ENCODE data around the gene TUBG1.
A peak's percentile ranks its signal among the peaks of the same experiment; 100 is the strongest.
"Not testable (repeated sequence)": the region's sequence is repeated elsewhere in the genome, so short reads cannot be mapped to it uniquely, and the experiment has no call there.

Gene TUBG1

GRCh38 chr17:42613699-42614295 lies 4.3 kb downstream of the TUBG1 start:
- Histone ChIP-seq H3K27me3 (ENCODE audit: insufficient read depth, insufficient read length) (no peaks in the 10 kb centered on the region), H3K9me3 (ENCODE audit: insufficient read depth, low read length) (no peaks in the 10 kb centered on the region), H3K4me3 (ENCODE audit: insufficient read length, low read depth) (no peak overlapping the region), H3K9ac (ENCODE audit: insufficient read length, low read depth) (no peak overlapping the region), H3K4me1 (ENCODE audit: insufficient read depth, insufficient read length) (no peaks in the 10 kb centered on the region), H3K36me3 (ENCODE audit: insufficient read depth, insufficient read length, low read length) (peaks cover 52% of the 10 kb centered on the region)
- no peak for DNase-seq (ENCODE audit: low read depth, low spot score)
- TF ChIP-seq YY1 (IDR thresholded peaks at IDR 0.05; ENCODE audit: insufficient read depth, insufficient read length) (no peak), SUZ12 (IDR thresholded peaks at IDR 0.05; ENCODE audit: extremely low read depth, insufficient read depth, insufficient read length) (no peak), ZNF274 (IDR thresholded peaks at IDR 0.05; ENCODE audit: low read depth, low read length) (no peak)

DNA sequence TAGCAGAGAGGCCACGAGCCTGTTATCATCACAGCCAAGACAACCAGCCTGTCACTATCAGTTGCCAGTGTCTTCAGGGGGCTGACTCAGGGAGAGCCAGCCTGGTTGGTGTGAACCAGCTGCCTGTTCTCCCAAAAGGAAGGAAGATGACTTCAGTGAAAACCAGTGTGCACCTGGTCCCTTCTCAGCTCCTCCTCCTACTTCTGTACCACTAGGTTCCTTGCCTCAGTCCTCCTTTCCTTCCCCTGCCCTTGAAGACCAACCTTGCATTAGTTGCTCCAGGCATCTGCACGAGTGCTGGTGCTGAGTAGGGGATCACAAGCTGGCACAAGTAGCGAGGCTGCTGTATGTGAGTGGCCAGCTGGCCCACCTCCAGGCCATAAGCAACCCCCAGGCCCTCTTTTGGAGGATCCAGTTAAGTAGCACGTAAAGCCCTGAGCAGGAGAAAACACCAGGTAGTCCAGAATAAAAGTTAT lies 8.5 kb downstream of the TUBG1 start:
- H3K9ac ChIP-seq (ENCODE audit: insufficient read length, low read depth) = peak overlapping the region; percentile 14
- H3K27me3 ChIP-seq (ENCODE audit: insufficient read depth, insufficient read length) = no peaks in the 10 kb centered on the region
- H3K9me3 ChIP-seq (ENCODE audit: insufficient read depth, low read length) = no peaks in the 10 kb centered on the region
- peaks cover 28% of the 10 kb centered on the region for H3K36me3 ChIP-seq (ENCODE audit: insufficient read depth, insufficient read length, low read length)
- no peaks in the 10 kb centered on the region for H3K4me1 ChIP-seq (ENCODE audit: insufficient read depth, insufficient read length)
- DNase-seq (ENCODE audit: low read depth, low spot score) = no peak
- H3K4me3 ChIP-seq (ENCODE audit: insufficient read length, low read depth) = no peak overlapping the region
- TF ChIP-seq YY1 (IDR thresholded peaks at IDR 0.05; ENCODE audit: insufficient read depth, insufficient read length) = no peak
- TF ChIP-seq SUZ12 (IDR thresholded peaks at IDR 0.05; ENCODE audit: extremely low read depth, insufficient read depth, insufficient read length) = no peak
- TF ChIP-seq ZNF274 (IDR thresholded peaks at IDR 0.05; ENCODE audit: low read depth, low read length) = no peak

GRCh38 chr17:42618442-42619150 lies 9.1 kb downstream of the TUBG1 start:
- Histone ChIP-seq H3K9ac (ENCODE audit: insufficient read length, low read depth) (peak overlapping the region; percentile 29), H3K36me3 (ENCODE audit: insufficient read depth, insufficient read length, low read length) (peaks cover 22% of the 10 kb centered on the region), H3K4me3 (ENCODE audit: insufficient read length, low read depth) (no peak overlapping the region), H3K4me1 (ENCODE audit: insufficient read depth, insufficient read length) (no peaks in the 10 kb centered on the region), H3K27me3 (ENCODE audit: insufficient read depth, insufficient read length) (no peaks in the 10 kb centered on the region), H3K9me3 (ENCODE audit: insufficient read depth, low read length) (no peaks in the 10 kb centered on the region)
- no peak for TF ChIP-seq SUZ12 (IDR thresholded peaks at IDR 0.05; ENCODE audit: extremely low read depth, insufficient read depth, insufficient read length)
- TF ChIP-seq YY1 (IDR thresholded peaks at IDR 0.05; ENCODE audit: insufficient read depth, insufficient read length) = no peak
- no peak for TF ChIP-seq ZNF274 (IDR thresholded peaks at IDR 0.05; ENCODE audit: low read depth, low read length)
- DNase-seq (ENCODE audit: low read depth, low spot score) = peak; percentile 43

- not testable (repeated sequence) for H3K9me3 ChIP-seq (ENCODE audit: insufficient read depth, low read length); H3K36me3 ChIP-seq (ENCODE audit: insufficient read depth, insufficient read length, low read length); H3K9ac ChIP-seq (ENCODE audit: insufficient read length, low read depth); DNase-seq (ENCODE audit: low read depth, low spot score); H3K4me3 ChIP-seq (ENCODE audit: insufficient read length, low read depth); H3K4me1 ChIP-seq (ENCODE audit: insufficient read depth, insufficient read length); H3K27me3 ChIP-seq (ENCODE audit: insufficient read depth, insufficient read length)
These were observed 12.5 kb downstream of the TUBG1 start for GRCh38 chr17:42621987-42622386.

GRCh38 chr17:42623271-42623670 lies 13.8 kb downstream of the TUBG1 start:
- Histone ChIP-seq H3K4me3 (ENCODE audit: insufficient read length, low read depth) (no peak overlapping the region), H3K9me3 (ENCODE audit: insufficient read depth, low read length) (no peaks in the 10 kb centered on the region), H3K36me3 (ENCODE audit: insufficient read depth, insufficient read length, low read length) (no peaks in the 10 kb centered on the region), H3K27me3 (ENCODE audit: insufficient read depth, insufficient read length) (no peaks in the 10 kb centered on the region), H3K4me1 (ENCODE audit: insufficient read depth, insufficient read length) (peaks cover 1% of the 10 kb centered on the region), H3K9ac (ENCODE audit: insufficient read length, low read depth) (no peak overlapping the region)
- TF ChIP-seq ZNF274 (IDR thresholded peaks at IDR 0.05; ENCODE audit: low read depth, low read length) (no peak), YY1 (IDR thresholded peaks at IDR 0.05; ENCODE audit: insufficient read depth, insufficient read length) (no peak), SUZ12 (IDR thresholded peaks at IDR 0.05; ENCODE audit: extremely low read depth, insufficient read depth, insufficient read length) (no peak)
- no peak for DNase-seq (ENCODE audit: low read depth, low spot score)

DNA sequence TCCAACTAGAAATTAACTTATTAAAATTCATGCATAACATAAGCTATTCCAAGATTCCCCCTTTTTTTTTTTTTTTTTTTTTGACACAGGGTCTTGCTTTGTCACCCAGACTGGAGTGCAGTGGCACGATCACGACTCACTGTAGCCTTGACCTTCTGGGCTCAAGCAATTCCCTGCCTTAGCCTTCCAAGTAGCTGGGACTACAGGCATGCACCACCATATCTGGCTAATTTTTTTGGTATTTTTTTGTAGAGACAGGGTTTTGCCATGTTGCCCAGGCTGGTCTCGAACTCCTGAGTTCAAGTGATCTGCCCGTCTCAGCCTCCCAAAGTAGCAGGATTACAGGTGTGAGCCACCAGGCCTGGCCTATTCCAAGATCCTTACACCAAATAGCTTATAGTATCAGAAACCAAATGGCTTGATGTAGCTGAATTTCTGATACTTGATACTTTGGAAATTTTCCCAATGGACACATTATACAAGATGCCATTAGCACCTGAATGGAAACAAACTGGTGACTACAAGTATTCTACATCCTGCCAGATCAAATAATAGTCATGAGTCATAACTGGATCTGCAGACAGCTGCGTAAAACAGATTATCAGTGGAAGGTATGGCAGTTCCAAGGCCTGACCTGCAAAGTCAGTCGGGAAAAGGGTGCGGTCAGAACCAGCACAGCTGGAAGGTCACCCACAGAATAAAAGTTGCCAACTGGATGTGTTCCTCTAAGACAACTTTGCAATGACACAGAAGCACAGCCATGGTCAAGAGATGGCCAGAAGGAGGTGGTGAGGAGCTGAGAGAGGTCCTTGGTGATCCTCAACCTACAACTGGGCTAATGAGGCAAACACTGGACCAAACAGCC lies 14.5 kb downstream of the TUBG1 start:
- peaks cover 1% of the 10 kb centered on the region for H3K4me1 ChIP-seq (ENCODE audit: insufficient read depth, insufficient read length)
- no peak overlapping the region for H3K4me3 ChIP-seq (ENCODE audit: insufficient read length, low read depth)
- no peaks in the 10 kb centered on the region for H3K27me3 ChIP-seq (ENCODE audit: insufficient read depth, insufficient read length)
- no peak overlapping the region for H3K9ac ChIP-seq (ENCODE audit: insufficient read length, low read depth)
- H3K36me3 ChIP-seq (ENCODE audit: insufficient read depth, insufficient read length, low read length) = no peaks in the 10 kb centered on the region
- TF ChIP-seq YY1 (IDR thresholded peaks at IDR 0.05; ENCODE audit: insufficient read depth, insufficient read length) (no peak), SUZ12 (IDR thresholded peaks at IDR 0.05; ENCODE audit: extremely low read depth, insufficient read depth, insufficient read length) (no peak)
- H3K9me3 ChIP-seq (ENCODE audit: insufficient read depth, low read length) = no peaks in the 10 kb centered on the region
- no peak for DNase-seq (ENCODE audit: low read depth, low spot score)

- H3K9me3 ChIP-seq (ENCODE audit: insufficient read depth, low read length); H3K4me1 ChIP-seq (ENCODE audit: insufficient read depth, insufficient read length); H3K36me3 ChIP-seq (ENCODE audit: insufficient read depth, insufficient read length, low read length); DNase-seq (ENCODE audit: low read depth, low spot score); H3K27me3 ChIP-seq (ENCODE audit: insufficient read depth, insufficient read length); H3K9ac ChIP-seq (ENCODE audit: insufficient read length, low read depth); H3K4me3 ChIP-seq (ENCODE audit: insufficient read length, low read depth): not testable (repeated sequence)
These were observed 17.7 kb downstream of the TUBG1 start for GRCh38 chr17:42627032-42627764.
